SU-DHL-6 (cell line): ENCODE measurements around the gene FOLR3.

Source experiments
- H2AFZ ChIP-seq: fragments of 200-600 bp; sonication (generic); 2 replicates; pipeline ENCODE4 v1.6.1; 2014; ENCODE audit warnings: low read depth, mild to moderate bottlenecking, moderate library complexity, mixed read lengths, antibody characterized with exemption, low read length; ENCODE audit not compliant: severe bottlenecking
- H3F3A ChIP-seq: fragments of 200-600 bp; shearing (Covaris generic); 2 replicates; pipeline ENCODE4 v1.6.0; 2016; ENCODE audit warnings: antibody characterized with exemption, mild to moderate bottlenecking; ENCODE audit not compliant: insufficient read depth
- H3K27ac ChIP-seq: fragments of 200-600 bp; sonication (generic); 2 replicates; pipeline ENCODE4 v1.5.1; 2016; ENCODE audit warnings: low read depth, mild to moderate bottlenecking, low read length, moderate library complexity, mixed read lengths
- H3K27me3 ChIP-seq: fragments of 200-600 bp; sonication (generic), shearing (Covaris generic); 2 replicates; pipeline ENCODE4 v1.6.0; 2014; ENCODE audit warnings: mild to moderate bottlenecking, low read length
- H3K36me3 ChIP-seq: fragments of 200-600 bp; sonication (generic); 2 replicates; pipeline ENCODE4 v1.6.1; 2014; ENCODE audit warnings: mild to moderate bottlenecking, low read length, mixed read lengths
- H3K4me2 ChIP-seq: fragments of 300-600, 200-600 bp; shearing (Covaris generic), sonication (generic); 2 replicates; pipeline ENCODE4 v1.6.0; 2014; ENCODE audit warnings: low read length, low read depth, mild to moderate bottlenecking; ENCODE audit not compliant: poor library complexity, severe bottlenecking
- H3K4me3 ChIP-seq: fragments of 200-600 bp; sonication (generic); 2 replicates; pipeline ENCODE4 v1.5.1; 2014; ENCODE audit warnings: antibody characterized with exemption, low read length, mild to moderate bottlenecking, mixed read lengths; ENCODE audit not compliant: insufficient read depth, poor library complexity, severe bottlenecking
- H3K79me2 ChIP-seq: fragments of 200-600 bp; sonication (generic); 2 replicates; pipeline ENCODE4 v1.6.1; 2014; ENCODE audit warnings: mild to moderate bottlenecking, low read length, moderate library complexity; ENCODE audit not compliant: insufficient read depth
- H3K9ac ChIP-seq: fragments of 200-600 bp; sonication (generic); 2 replicates; pipeline ENCODE4 v1.7.0; 2014; ENCODE audit warnings: mild to moderate bottlenecking, low read length
- H3K9me2 ChIP-seq: fragments of 200-600 bp; sonication (generic); replicated peaks from 2 replicates; pipeline ENCODE4 v1.6.1; 2014; ENCODE audit warnings: low read length; ENCODE audit not compliant: insufficient read depth
- H3K9me3 ChIP-seq: fragments of 200-600 bp; sonication (generic); 2 replicates; pipeline ENCODE4 v1.6.1; 2014; ENCODE audit warnings: low read length, mixed read lengths; ENCODE audit not compliant: insufficient read depth
- H4K20me1 ChIP-seq: fragments of 200-600 bp; sonication (generic); 2 replicates; pipeline ENCODE4 v1.6.1; 2014; ENCODE audit warnings: low read depth, mild to moderate bottlenecking, antibody characterized with exemption, low read length, moderate library complexity, mixed read lengths
- CTCF ChIP-seq: fragments of 200-600 bp; sonication (generic); IDR thresholded peaks from one replicate; pipeline ENCODE4 v1.5.1; 2017; ENCODE audit warnings: antibody characterized with exemption, mild to moderate bottlenecking, low read length, moderate library complexity; ENCODE audit not compliant: insufficient read depth, poor library complexity, severe bottlenecking
- EZH2phosphoT487 ChIP-seq: fragments of 200-600 bp; sonication (generic), shearing (Covaris generic); conservative IDR thresholded peaks from 2 replicates; pipeline ENCODE4 v1.6.1; 2018; ENCODE audit warnings: mild to moderate bottlenecking, antibody characterized with exemption, low read length, moderate library complexity, mixed read lengths

Gene FOLR3

DNA sequence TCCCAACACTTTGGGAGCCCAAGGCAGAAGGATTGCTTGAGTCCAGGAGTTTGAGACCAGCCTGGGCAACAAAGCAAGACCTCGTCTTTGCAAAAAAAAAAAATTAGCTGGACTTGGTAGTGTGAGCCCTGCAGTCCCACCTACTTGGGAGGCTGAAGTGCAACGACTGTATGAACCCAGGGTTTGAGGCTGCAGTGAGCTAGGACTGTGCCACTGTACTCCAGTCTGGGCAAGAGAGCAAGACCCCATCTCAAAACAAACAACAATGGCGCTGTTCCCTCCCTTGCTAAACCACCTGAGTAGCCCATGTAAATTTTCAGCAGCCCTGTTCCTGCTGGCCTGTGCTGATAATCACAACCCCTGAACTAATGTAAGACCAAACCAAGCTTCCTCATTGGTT lies 35.5 kb upstream of the FOLR3 start:
- Histone ChIP-seq H3K27ac (no peak overlapping the region), H3K9ac (no peak overlapping the region), H3K27me3 (no peaks in the 10 kb centered on the region), H3K9me2 (no peaks in the 10 kb centered on the region), H3K9me3 (no peaks in the 10 kb centered on the region), H3F3A (no peaks in the 10 kb centered on the region), H4K20me1 (no peaks in the 10 kb centered on the region), H3K4me2 (no peak overlapping the region), H2AFZ (no peak overlapping the region), H3K4me3 (no peak overlapping the region), H3K79me2 (peaks cover 38% of the 10 kb centered on the region), H3K36me3 (no peaks in the 10 kb centered on the region)
- no peak for TF ChIP-seq EZH2phosphoT487
- TF ChIP-seq CTCF = no peak

DNA sequence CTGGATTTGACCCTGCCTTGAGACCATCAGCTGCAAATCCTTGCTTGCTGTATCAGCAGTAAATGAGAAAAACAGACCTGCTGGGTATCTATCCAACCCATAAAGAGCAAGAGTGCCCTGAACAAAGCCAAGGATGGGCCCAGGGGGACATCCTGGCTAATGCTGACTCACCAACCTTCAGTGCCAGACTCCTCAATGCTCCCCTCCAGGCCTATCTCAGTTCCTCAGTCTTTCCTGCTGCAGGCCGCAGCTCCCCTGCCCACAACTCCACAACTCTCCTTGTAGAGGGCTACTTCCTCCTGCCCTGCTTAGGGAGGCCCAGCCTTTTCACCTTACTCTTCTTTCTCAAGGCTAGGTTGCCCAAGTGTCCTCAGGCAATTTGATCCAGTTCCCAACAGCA lies 35.1 kb upstream of the FOLR3 start:
- TF ChIP-seq EZH2phosphoT487 (no peak), CTCF (no peak)
- no peaks in the 10 kb centered on the region for H3K36me3 ChIP-seq
- no peak overlapping the region for H3K4me2 ChIP-seq
- H3F3A ChIP-seq = no peaks in the 10 kb centered on the region
- H3K4me3 ChIP-seq = no peak overlapping the region
- no peaks in the 10 kb centered on the region for H4K20me1 ChIP-seq
- peaks cover 38% of the 10 kb centered on the region for H3K79me2 ChIP-seq
- no peaks in the 10 kb centered on the region for H3K9me3 ChIP-seq
- H2AFZ ChIP-seq = no peak overlapping the region
- H3K9ac ChIP-seq = no peak overlapping the region; the same call in 1 of the 2 replicates
- H3K27ac ChIP-seq = no peak overlapping the region
- H3K9me2 ChIP-seq = no peaks in the 10 kb centered on the region
- no peaks in the 10 kb centered on the region for H3K27me3 ChIP-seq

DNA sequence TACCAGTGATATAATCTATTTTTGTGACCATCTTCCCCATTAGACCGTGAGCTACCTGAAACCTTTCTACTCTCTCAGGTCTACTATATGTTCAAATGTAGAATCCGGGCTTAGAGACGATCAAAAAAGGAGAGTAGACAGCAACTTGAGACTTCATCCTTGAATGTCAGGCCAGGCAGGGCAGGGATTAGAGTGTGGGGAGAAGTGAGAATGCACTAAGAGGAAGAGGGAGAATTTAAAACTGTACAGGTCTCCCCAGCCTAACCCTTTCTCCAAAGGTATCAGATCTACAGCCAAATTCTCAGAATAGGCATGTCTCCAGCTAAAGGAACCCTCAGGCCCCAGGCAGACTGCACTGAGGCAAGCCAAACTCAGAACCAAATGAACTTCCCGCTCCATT lies 33.4 kb upstream of the FOLR3 start:
- Histone ChIP-seq H3K4me3 (peak overlapping the region; percentile 97), H3F3A (no peaks in the 10 kb centered on the region), H2AFZ (no peak overlapping the region), H3K9ac (peak overlapping the region; percentile 96), H3K27me3 (no peaks in the 10 kb centered on the region), H4K20me1 (no peaks in the 10 kb centered on the region), H3K36me3 (no peaks in the 10 kb centered on the region), H3K27ac (peak overlapping the region; percentile 76), H3K9me3 (no peaks in the 10 kb centered on the region), H3K9me2 (no peaks in the 10 kb centered on the region), H3K4me2 (peak overlapping the region; percentile 79), H3K79me2 (peaks cover 38% of the 10 kb centered on the region)
- TF ChIP-seq EZH2phosphoT487 (no peak), CTCF (no peak)

GRCh38 chr11:72102631-72102945 lies 32.9 kb upstream of the FOLR3 start:
- no peaks in the 10 kb centered on the region for H3K27me3 ChIP-seq
- no peaks in the 10 kb centered on the region for H4K20me1 ChIP-seq
- no peaks in the 10 kb centered on the region for H3K9me3 ChIP-seq
- no peaks in the 10 kb centered on the region for H3F3A ChIP-seq
- peak overlapping the region; percentile 76 for H3K27ac ChIP-seq
- H3K79me2 ChIP-seq = peaks cover 38% of the 10 kb centered on the region
- peak overlapping the region; percentile 79 for H3K4me2 ChIP-seq
- peak overlapping the region; percentile 28 for H2AFZ ChIP-seq
- H3K36me3 ChIP-seq = no peaks in the 10 kb centered on the region
- H3K4me3 ChIP-seq = peak overlapping the region; percentile 97
- no peaks in the 10 kb centered on the region for H3K9me2 ChIP-seq
- TF ChIP-seq CTCF (no peak), EZH2phosphoT487 (no peak)
- H3K9ac ChIP-seq = peak overlapping the region; percentile 96
